ENCODE data around the gene SLC13A4.

GRCh38 chr7:135759532-135759931 is 31.5 kb upstream of the SLC13A4 start:
- TF ChIP-seq CTCF (conservative IDR thresholded peaks at IDR 0.05; ENCODE audit: low read length) (no peak), EZH2phosphoT487 (IDR thresholded peaks at IDR 0.05; ENCODE audit: borderline replicate concordance, low read depth, low read length) (no peak)

Data from OCI-LY7 (cell line).